Keratinocyte (primary cell): ENCODE measurements around the gene KCNJ15. TPM values are rescaled to one million over a fixed set of nuclear protein-coding genes. Genes with fewer than 3 reads are reported as not detected.

Experiments
- DNase-seq: peaks from one replicate; pipeline ENCODE4 v3.0.0-alpha.2; 2011; ENCODE audit warnings: low read depth, missing footprints, low spot score
- FAIRE-seq: peaks from 2 replicates; lab custom pipeline; 2011; peaks lifted over from hg19 to GRCh38; lab: Jason Lieb, UNC
- H2AFZ ChIP-seq: 2 replicates; pipeline ENCODE4 v1.6.0; 2012; ENCODE audit warnings: low read length, control low read depth, inconsistent platforms; ENCODE audit not compliant: control insufficient read depth
- H3K27ac ChIP-seq: 2 replicates; pipeline ENCODE4 v1.5.1; 2011; ENCODE audit warnings: low read length; ENCODE audit not compliant: control insufficient read depth, insufficient read depth
- H3K27me3 ChIP-seq: 3 replicates; pipeline ENCODE4 v1.6.0; 2011; ENCODE audit warnings: low read length; ENCODE audit not compliant: control insufficient read depth, insufficient read depth; ENCODE audit errors: extremely low read depth
- H3K36me3 ChIP-seq, 2 experiments: 2 replicates in 1 of 2; 3 replicates in 1 of 2; pipeline ENCODE4 v1.5.1; 2011; ENCODE audit warnings: low read length in 2 of 2, mild to moderate bottlenecking in 1 of 2; ENCODE audit not compliant: control insufficient read depth in 2 of 2, insufficient read depth in 2 of 2; ENCODE audit errors: extremely low read depth in 1 of 2
- H3K4me1 ChIP-seq: 3 replicates; pipeline ENCODE4 v1.5.1; 2011; ENCODE audit warnings: low read length; ENCODE audit not compliant: control insufficient read depth, insufficient read depth; ENCODE audit errors: extremely low read depth
- H3K4me2 ChIP-seq: 3 replicates; pipeline ENCODE4 v1.6.0; 2011; ENCODE audit warnings: low read depth, low read length; ENCODE audit not compliant: control insufficient read depth, insufficient read depth; ENCODE audit errors: extremely low read depth
- H3K4me3 ChIP-seq, 3 experiments: fragments of 200-600 bp in 1 of 3; sonication (generic) in 1 of 3; 2 replicates in 2 of 3; 3 replicates in 1 of 3; pipeline ENCODE4 v1.5.1; 2011 to 2016; ENCODE audit warnings: low read length in 3 of 3, mild to moderate bottlenecking in 3 of 3, control low read depth in 2 of 3, inconsistent platforms in 1 of 3, low read depth in 1 of 3, mixed read lengths in 1 of 3, mixed run types in 1 of 3, moderate library complexity in 1 of 3; ENCODE audit not compliant: control insufficient read depth in 2 of 3, insufficient read depth in 2 of 3; ENCODE audit errors: extremely low read depth in 1 of 3
- H3K79me2 ChIP-seq: 2 replicates; pipeline ENCODE4 v1.6.0; 2012; ENCODE audit warnings: low read length; ENCODE audit not compliant: control insufficient read depth, insufficient read depth
- H3K9ac ChIP-seq: 3 replicates; pipeline ENCODE4 v1.6.0; 2011; ENCODE audit warnings: low read length; ENCODE audit not compliant: control insufficient read depth, insufficient read depth; ENCODE audit errors: extremely low read depth
- H3K9me1 ChIP-seq: 3 replicates; pipeline ENCODE4 v1.6.0; 2011; ENCODE audit warnings: low read length; ENCODE audit not compliant: control insufficient read depth, insufficient read depth; ENCODE audit errors: extremely low read depth
- H3K9me3 ChIP-seq: 2 replicates; pipeline ENCODE4 v1.5.1; 2012; ENCODE audit warnings: low read depth, low read length; ENCODE audit not compliant: control insufficient read depth
- H4K20me1 ChIP-seq: 3 replicates; pipeline ENCODE4 v1.6.0; 2011; ENCODE audit warnings: low read length; ENCODE audit not compliant: control insufficient read depth, insufficient read depth; ENCODE audit errors: extremely low read depth
- EZH2 ChIP-seq: IDR thresholded peaks from one replicate; pipeline ENCODE4 v1.6.1; 2012; ENCODE audit warnings: inconsistent platforms, mild to moderate bottlenecking, low read length, moderate library complexity
- dilution Hi-C: fragments of 300-500 bp; cut with MboI; formaldehyde crosslinking; loops from one replicate; pipeline ENCODE4 v1.7.0; 2020; ENCODE audit warnings: low sequenced_read_pairs; ENCODE audit not compliant: extremely low pct_ligation_motif_present
- polyA plus RNA-seq, 5 experiments: library from polyadenylated mRNA; depleted of rRNA in 3 of 5; stranded (reverse) in 3 of 5; stranded (forward) in 1 of 5; unstranded in 1 of 5; fragments of >200 nt; gene quantifications; 1 replicate in 1 of 5; 2 replicates in 3 of 5; 3 replicates in 1 of 5; pipeline versions ENCODE4 v1.2.1 to v1.2.3, GENCODE V29; 2011 to 2012; ENCODE audit warnings: missing spikeins in 2 of 5, low read depth in 1 of 5, low replicate concordance in 1 of 5
- TF ChIP-seq, protein P1 (sequence below), 3 experiments: IDR thresholded peaks in 1 of 3; conservative IDR thresholded peaks in 1 of 3; optimal IDR thresholded peaks in 1 of 3; 2 replicates in 2 of 3; 3 replicates in 1 of 3; pipeline versions ENCODE3 to v1.5.1; 2011; ENCODE audit warnings: low read length in 3 of 3, mild to moderate bottlenecking in 3 of 3, moderate library complexity in 2 of 3, control low read depth in 1 of 3, inconsistent platforms in 1 of 3; ENCODE audit not compliant: insufficient read depth in 2 of 3; ENCODE audit errors: extremely low read depth in 1 of 3

Gene KCNJ15
- polyA plus RNA-seq, 1 donor (not counting 4 experiments of a cell fraction or from before 2014, with no cell fraction given), result 76.3 TPM

GRCh38 chr21:38289705-38290485 lies 33.1 kb downstream of the KCNJ15 start:
- Histone ChIP-seq H3K4me1 (peaks cover 59% of the 10 kb centered on the region), H3K9ac (peak overlapping the region; percentile 63), H3K27me3 (no peaks in the 10 kb centered on the region), H2AFZ (no peak overlapping the region), H3K4me3 (peak overlapping the region in 1 of 3 experiments; percentile 40), H3K79me2 (peaks cover 17% of the 10 kb centered on the region), H3K4me2 (peak overlapping the region; percentile 68), H3K27ac (peak overlapping the region; percentile 84), H3K9me1 (no peaks in the 10 kb centered on the region), H3K9me3 (no peaks in the 10 kb centered on the region), H3K36me3 (peaks cover 2 to 4% of the 10 kb centered on the region in 2 experiments), H4K20me1 (no peaks in the 10 kb centered on the region)
- dilution Hi-C loops, result no loop called here
- TF ChIP-seq, protein P1, sequence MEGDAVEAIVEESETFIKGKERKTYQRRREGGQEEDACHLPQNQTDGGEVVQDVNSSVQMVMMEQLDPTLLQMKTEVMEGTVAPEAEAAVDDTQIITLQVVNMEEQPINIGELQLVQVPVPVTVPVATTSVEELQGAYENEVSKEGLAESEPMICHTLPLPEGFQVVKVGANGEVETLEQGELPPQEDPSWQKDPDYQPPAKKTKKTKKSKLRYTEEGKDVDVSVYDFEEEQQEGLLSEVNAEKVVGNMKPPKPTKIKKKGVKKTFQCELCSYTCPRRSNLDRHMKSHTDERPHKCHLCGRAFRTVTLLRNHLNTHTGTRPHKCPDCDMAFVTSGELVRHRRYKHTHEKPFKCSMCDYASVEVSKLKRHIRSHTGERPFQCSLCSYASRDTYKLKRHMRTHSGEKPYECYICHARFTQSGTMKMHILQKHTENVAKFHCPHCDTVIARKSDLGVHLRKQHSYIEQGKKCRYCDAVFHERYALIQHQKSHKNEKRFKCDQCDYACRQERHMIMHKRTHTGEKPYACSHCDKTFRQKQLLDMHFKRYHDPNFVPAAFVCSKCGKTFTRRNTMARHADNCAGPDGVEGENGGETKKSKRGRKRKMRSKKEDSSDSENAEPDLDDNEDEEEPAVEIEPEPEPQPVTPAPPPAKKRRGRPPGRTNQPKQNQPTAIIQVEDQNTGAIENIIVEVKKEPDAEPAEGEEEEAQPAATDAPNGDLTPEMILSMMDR (optimal IDR thresholded peaks at IDR 0.05 in 1 of 3, IDR thresholded peaks at IDR 0.05 in 1 of 3, conservative IDR thresholded peaks at IDR 0.05 in 1 of 3; ENCODE audit: extremely low read depth in 1 of 3, insufficient read depth in 2 of 3, low read length in 3 of 3), result no peak
- TF ChIP-seq EZH2, result no peak
- peak; percentile 85 for DNase-seq
- peak; percentile 87 for FAIRE-seq

DNA sequence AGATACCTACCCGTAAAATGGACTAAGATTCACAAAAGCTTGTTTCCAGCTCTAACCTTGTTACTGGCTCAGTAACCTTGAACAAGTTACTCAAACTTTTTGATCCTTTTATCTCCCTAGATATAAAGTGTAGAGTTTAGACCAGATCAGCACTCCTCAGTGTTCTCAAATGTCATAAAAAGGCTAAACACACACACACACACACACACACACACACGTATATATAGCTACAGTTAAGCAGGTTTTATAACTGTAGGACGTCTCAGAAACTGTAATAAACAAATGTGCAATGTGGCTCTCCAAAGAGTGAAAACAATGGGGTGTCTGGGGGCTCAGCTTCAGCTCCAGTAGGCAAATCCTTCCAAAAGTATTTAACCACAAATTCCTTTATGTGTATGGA lies 34.0 kb downstream of the KCNJ15 start:
- dilution Hi-C loops, result no loop called here
- Histone ChIP-seq H3K9ac (no peak overlapping the region), H3K9me1 (no peaks in the 10 kb centered on the region), H3K9me3 (no peaks in the 10 kb centered on the region), H2AFZ (no peak overlapping the region), H3K79me2 (peaks cover 13% of the 10 kb centered on the region), H3K4me2 (peak overlapping the region; percentile 68), H3K27me3 (no peaks in the 10 kb centered on the region), H3K36me3 (peaks cover 2 to 4% of the 10 kb centered on the region in 2 experiments), H4K20me1 (no peaks in the 10 kb centered on the region), H3K4me3 (no peak overlapping the region), H3K4me1 (peaks cover 59% of the 10 kb centered on the region), H3K27ac (peak overlapping the region; percentile 84)
- no peak for FAIRE-seq
- no peak for TF ChIP-seq EZH2
- TF ChIP-seq, protein P1 (optimal IDR thresholded peaks at IDR 0.05 in 1 of 3, IDR thresholded peaks at IDR 0.05 in 1 of 3, conservative IDR thresholded peaks at IDR 0.05 in 1 of 3; ENCODE audit: extremely low read depth in 1 of 3, insufficient read depth in 2 of 3, low read length in 3 of 3), result no peak
- no peak for DNase-seq
